OCI-LY1 (cell line): Measurements from ENCODE around the gene CLSTN2.

Experiments used
- CTCF ChIP-seq: fragments of 200-600 bp; sonication (generic), shearing (Covaris generic); IDR thresholded peaks from 2 replicates; pipeline ENCODE4 v1.5.1; 2017; ENCODE audit warnings: mild to moderate bottlenecking, antibody characterized with exemption, low read length, moderate library complexity, mixed read lengths
- EZH2 ChIP-seq: fragments of 200-600 bp; sonication (generic), shearing (Covaris generic); IDR thresholded peaks from 2 replicates; pipeline ENCODE4 v1.8.0; 2017; ENCODE audit warnings: borderline replicate concordance, mixed run types, mild to moderate bottlenecking, antibody characterized with exemption, low read length, moderate library complexity, mixed read lengths

- no peak for TF ChIP-seq CTCF
- no peak for TF ChIP-seq EZH2
Observed at GRCh38 chr3:140086642-140087041, 151.7 kb downstream of the CLSTN2 start.
